Activated T-cell treated with anti-CD3 and anti-CD28 coated beads, Interleukin-2, amount 50 U/mL, for 72 hours (primary cell): ENCODE measurements around the gene CCDC170. TPM values are rescaled to one million over a fixed set of nuclear protein-coding genes. Genes with fewer than 3 reads are reported as not detected.
"Not testable (repeated sequence)": the region's sequence is repeated elsewhere in the genome, so short reads cannot be mapped to it uniquely, and the experiment has no call there.

Experiments used
- ATAC-seq, 2 donors: fragments of 150-1000 bp; cut with Tn5 transposase; replicated peaks in 1 of 2; 2 replicates each; pipeline ENCODE4 v1.10.0; 2021; ENCODE audit warnings: moderate library complexity in 2 of 2, mild to moderate bottlenecking in 1 of 2
- DNase-seq, 2 donors: peaks; one replicate each; pipeline ENCODE4 v3.0.0; 2021 to 2022; ENCODE audit warnings: mixed read lengths in 1 of 2
- H3K27ac Mint-ChIP-seq: one replicate; pipeline ENCODE4 v1.8.0; 2022; ENCODE audit warnings: mild to moderate bottlenecking, moderate library complexity, mixed read lengths
- H3K27me3 Mint-ChIP-seq: one replicate; pipeline ENCODE4 v1.8.0; 2022; ENCODE audit warnings: low read depth, mixed read lengths
- H3K36me3 Mint-ChIP-seq, 2 donors: one replicate each; pipeline ENCODE4 v1.8.0; 2022; ENCODE audit warnings: mixed read lengths in 2 of 2, mild to moderate bottlenecking in 1 of 2; ENCODE audit not compliant: insufficient read depth in 2 of 2
- H3K4me1 Mint-ChIP-seq: one replicate; pipeline ENCODE4 v1.8.0; 2022; ENCODE audit warnings: low read depth, mixed read lengths
- H3K4me3 Mint-ChIP-seq, 2 donors: one replicate each; pipeline ENCODE4 v1.8.0; 2022; ENCODE audit warnings: mild to moderate bottlenecking in 2 of 2, mixed read lengths in 2 of 2, moderate library complexity in 2 of 2
- H3K9me3 Mint-ChIP-seq, 2 donors: one replicate each; pipeline ENCODE4 v1.8.0; 2022; ENCODE audit warnings: mixed read lengths in 2 of 2
- total RNA-seq, 2 donors: library from RNA; stranded (reverse); gene quantifications; one replicate each; pipeline ENCODE4 v1.2.3, GENCODE V29; 2022

Gene CCDC170, protein sequence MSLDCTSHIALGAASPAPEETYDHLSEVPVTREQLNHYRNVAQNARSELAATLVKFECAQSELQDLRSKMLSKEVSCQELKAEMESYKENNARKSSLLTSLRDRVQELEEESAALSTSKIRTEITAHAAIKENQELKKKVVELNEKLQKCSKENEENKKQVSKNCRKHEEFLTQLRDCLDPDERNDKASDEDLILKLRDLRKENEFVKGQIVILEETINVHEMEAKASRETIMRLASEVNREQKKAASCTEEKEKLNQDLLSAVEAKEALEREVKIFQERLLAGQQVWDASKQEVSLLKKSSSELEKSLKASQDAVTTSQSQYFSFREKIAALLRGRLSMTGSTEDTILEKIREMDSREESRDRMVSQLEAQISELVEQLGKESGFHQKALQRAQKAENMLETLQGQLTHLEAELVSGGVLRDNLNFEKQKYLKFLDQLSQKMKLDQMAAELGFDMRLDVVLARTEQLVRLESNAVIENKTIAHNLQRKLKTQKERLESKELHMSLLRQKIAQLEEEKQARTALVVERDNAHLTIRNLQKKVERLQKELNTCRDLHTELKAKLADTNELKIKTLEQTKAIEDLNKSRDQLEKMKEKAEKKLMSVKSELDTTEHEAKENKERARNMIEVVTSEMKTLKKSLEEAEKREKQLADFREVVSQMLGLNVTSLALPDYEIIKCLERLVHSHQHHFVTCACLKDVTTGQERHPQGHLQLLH
- not detected for total RNA-seq

DNA sequence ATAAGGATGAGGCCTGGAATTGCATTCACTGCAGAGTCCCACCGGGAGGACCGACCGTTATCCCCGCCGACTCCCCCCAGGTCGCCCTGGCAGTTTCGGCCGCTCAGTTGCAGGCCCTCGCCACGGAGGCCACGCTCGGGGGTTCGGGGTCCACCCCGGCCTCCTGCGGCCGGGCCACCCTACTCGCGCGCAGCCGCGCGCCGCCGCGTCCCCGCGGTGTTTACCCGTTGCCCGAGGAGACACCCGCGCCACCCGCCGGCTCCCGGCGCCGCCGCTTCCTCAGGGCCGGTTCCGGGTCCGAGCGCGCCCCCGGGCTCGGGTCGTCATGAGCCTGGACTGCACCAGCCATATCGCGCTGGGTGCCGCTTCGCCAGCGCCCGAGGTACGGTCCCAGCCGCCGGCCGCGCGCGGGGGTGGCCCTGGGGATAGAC lies at the start of gene CCDC170:
Gene CCDC170 (plus strand): TSS at position 214 of the 431 bp plus-strand sequence. CDS start 112 bp downstream, at position 326.
- Mint-ChIP-seq H3K27me3 (peaks cover 52% of the 10 kb centered on the region), H3K36me3 (no peaks in the 10 kb centered on the region), H3K4me1 (peaks cover 22% of the 10 kb centered on the region), H3K27ac (no peak within 1 kb of the TSS), H3K4me3 (peak within 1 kb of the TSS; percentile 74 to 84), H3K9me3 (no peaks in the 10 kb centered on the region)
- peak; percentile 16 to 21 for DNase-seq
- peak; percentile 51 to 58 for ATAC-seq

DNA sequence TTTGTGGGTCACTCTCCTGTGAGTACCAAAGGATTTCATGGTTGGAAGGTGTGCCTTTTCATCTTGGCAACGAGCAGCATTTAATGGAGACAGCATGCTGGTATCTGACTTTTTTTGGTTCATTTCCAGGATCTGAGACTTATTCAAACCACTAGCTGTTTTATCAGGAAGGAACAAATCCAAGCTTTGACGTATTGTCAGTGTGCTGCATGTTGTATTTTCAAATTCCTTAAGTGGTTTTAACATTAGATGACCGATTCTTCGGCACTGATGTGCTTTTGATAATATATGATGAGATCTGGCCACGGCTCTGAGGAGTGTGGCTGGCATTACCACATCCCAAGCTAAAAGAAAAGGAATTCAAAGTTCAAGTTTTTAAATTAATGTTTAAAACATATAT lies 48.3 kb upstream of the CCDC170 start:
- Mint-ChIP-seq H3K4me1 (peaks cover 27% of the 10 kb centered on the region), H3K9me3 (no peaks in the 10 kb centered on the region), H3K27ac (no peak overlapping the region), H3K27me3 (no peaks in the 10 kb centered on the region), H3K36me3 (peaks cover 1 to 4% of the 10 kb centered on the region in 2 donors), H3K4me3 (no peak overlapping the region)
- no peak for DNase-seq
- no peak for ATAC-seq

DNA sequence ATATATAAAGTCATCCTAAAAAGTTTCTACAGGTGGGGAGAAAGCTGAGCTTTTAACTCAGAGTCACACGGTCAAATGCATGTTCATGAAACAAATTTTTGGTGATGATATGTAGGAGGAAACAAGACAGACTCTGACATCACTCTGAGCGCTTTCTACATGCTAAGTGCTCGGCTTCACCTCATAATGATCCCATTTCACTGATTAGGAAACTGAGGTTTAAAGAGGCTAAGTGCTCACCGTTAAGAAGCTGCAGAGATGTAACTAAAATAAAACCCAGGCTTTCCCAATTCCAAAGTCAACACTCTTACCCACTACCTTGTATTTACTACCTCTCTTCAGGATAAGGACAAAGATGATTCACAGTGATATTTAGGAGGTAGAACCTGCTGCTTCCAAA lies 46.6 kb upstream of the CCDC170 start:
- H3K4me3 Mint-ChIP-seq = no peak overlapping the region
- no peaks in the 10 kb centered on the region for H3K9me3 Mint-ChIP-seq
- H3K27me3 Mint-ChIP-seq = no peaks in the 10 kb centered on the region
- peaks cover 1 to 9% of the 10 kb centered on the region in 2 donors for H3K36me3 Mint-ChIP-seq
- DNase-seq = no peak
- peaks cover 37% of the 10 kb centered on the region for H3K4me1 Mint-ChIP-seq
- no peak for ATAC-seq
- no peak overlapping the region for H3K27ac Mint-ChIP-seq

DNA sequence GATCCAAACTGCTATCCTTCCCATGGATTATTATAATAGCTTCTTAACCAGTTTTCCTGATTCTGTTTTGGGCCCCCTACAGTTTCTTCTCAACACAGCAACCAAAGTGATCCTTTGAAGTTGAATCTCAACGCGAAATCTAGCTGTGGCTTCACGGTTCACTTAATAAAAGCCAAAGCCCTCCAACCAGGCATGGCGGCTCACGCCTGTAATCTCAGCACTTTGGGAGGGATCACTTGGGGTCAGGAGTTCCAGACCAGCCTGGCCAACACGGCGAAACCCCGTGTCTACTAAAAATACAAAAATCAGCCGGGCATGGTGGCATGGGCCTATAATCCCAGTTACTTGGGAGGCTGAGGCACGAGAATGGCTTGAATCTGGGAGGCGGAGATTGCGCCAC lies 45.2 kb upstream of the CCDC170 start:
- peaks cover 0 to 9% of the 10 kb centered on the region in 2 donors for H3K36me3 Mint-ChIP-seq
- no peaks in the 10 kb centered on the region for H3K9me3 Mint-ChIP-seq
- no peak overlapping the region for H3K27ac Mint-ChIP-seq
- no peak overlapping the region for H3K4me3 Mint-ChIP-seq
- DNase-seq = no peak
- H3K27me3 Mint-ChIP-seq = no peaks in the 10 kb centered on the region
- no peak for ATAC-seq
- H3K4me1 Mint-ChIP-seq = peaks cover 38% of the 10 kb centered on the region

DNA sequence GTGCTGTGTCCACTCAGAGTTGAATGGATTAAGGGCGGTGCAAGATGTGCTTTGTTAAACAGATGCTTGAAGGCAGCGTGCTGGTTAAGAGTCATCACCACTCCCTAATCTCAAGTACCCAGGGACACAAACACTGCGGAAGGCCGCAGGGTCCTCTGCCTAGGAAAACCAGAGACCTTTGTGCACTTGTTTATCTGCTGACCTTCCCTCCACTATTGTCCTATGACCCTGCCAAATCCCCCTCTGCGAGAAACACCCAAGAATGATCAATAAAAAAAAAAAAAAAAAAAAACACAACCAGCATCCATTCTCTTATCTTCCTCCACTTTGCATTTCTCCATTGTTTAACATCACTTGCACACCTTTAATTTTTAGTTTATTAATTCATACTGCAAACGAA lies 42.9 kb upstream of the CCDC170 start:
- peak overlapping the region; percentile 87 to 98 for H3K4me3 Mint-ChIP-seq
- peaks cover 45% of the 10 kb centered on the region for H3K4me1 Mint-ChIP-seq
- H3K36me3 Mint-ChIP-seq, H3K9me3 Mint-ChIP-seq, H3K27me3 Mint-ChIP-seq, ATAC-seq, DNase-seq: not testable (repeated sequence)
- peak overlapping the region; percentile 92 for H3K27ac Mint-ChIP-seq

DNA sequence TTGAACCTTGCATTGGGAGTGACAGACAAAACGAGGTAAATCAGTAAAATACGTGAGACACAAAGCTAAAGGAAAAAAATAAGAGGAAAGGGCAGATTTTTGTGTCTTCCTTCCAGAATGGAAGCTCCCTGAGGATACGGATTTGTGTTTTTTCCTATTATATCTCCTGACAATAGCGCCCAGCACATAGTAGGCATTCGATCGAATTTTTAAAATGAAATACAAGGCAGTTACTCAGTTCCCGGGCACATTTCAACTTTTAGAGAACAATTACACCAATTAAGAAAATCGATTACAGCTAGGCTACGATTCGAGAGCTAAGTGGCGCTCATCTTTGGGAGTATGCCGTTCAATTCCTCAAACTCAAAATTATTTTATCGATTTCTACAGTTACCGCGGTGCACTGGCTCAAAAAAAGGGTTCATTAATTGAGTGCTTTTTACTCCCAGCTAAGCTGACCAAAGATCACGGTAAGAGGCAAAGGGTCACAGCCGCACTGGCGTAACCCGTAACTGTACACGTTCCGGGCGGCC lies 42.3 kb upstream of the CCDC170 start:
- Mint-ChIP-seq H3K9me3 (no peaks in the 10 kb centered on the region), H3K4me1 (peaks cover 45% of the 10 kb centered on the region), H3K4me3 (peak overlapping the region; percentile 87 to 98), H3K27ac (peak overlapping the region; percentile 92), H3K27me3 (no peaks in the 10 kb centered on the region), H3K36me3 (peaks cover 0 to 7% of the 10 kb centered on the region in 2 donors)
- no peak for DNase-seq
- no peak for ATAC-seq

DNA sequence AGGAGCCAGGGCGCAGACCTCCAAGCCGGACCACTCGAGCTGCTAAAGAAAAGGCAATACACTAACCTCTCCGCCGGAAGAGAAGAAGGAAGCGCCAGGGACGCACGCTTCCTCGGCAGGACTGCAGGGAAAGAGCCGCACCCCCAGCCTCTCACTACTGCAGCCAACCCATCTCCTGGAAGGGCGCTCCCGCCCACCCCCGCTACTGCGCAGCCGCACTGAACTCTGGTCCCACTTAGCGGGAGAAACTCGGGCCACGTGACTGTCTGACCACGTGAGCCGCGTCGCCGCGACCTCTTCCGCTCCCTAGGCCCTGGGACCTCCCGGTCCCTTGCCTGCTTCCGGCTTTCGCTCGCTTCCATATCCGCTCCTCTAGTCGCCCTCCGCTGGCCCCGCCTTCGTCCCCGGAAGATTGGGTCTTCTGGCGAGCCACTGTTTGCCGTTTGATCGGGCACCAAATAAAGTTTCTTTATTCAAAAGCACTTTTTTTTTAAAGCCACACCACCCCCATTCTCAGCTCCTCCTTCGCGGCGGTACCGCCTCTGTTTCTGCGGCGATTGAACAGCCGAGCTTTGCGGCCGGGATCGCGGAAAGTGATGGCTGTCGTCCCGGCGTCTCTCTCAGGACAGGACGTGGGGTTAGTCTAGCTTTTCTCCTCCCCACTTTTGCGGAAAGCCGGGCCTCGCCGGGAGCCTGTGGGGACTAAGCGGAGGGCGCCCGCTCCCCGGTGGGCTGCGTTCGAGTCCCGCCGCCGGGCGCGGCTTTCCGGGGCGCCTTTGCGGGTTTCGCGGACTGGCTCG lies 41.7 kb upstream of the CCDC170 start, which contains the start of gene RMND1:
Gene RMND1 (minus strand): TSS at position 177 of the 800 bp plus-strand sequence. CDS start 6,315 bp downstream, outside the sequence.
- peak; percentile 98 to 99 for ATAC-seq
- Mint-ChIP-seq H3K4me1 (peaks cover 45% of the 10 kb centered on the region), H3K27ac (peak within 1 kb of the TSS; percentile 92), H3K36me3 (peaks cover 0 to 8% of the 10 kb centered on the region in 2 donors), H3K9me3 (no peaks in the 10 kb centered on the region), H3K27me3 (no peaks in the 10 kb centered on the region), H3K4me3 (peak within 1 kb of the TSS; percentile 87 to 98)
- peak; percentile 99 to 100 for DNase-seq

DNA sequence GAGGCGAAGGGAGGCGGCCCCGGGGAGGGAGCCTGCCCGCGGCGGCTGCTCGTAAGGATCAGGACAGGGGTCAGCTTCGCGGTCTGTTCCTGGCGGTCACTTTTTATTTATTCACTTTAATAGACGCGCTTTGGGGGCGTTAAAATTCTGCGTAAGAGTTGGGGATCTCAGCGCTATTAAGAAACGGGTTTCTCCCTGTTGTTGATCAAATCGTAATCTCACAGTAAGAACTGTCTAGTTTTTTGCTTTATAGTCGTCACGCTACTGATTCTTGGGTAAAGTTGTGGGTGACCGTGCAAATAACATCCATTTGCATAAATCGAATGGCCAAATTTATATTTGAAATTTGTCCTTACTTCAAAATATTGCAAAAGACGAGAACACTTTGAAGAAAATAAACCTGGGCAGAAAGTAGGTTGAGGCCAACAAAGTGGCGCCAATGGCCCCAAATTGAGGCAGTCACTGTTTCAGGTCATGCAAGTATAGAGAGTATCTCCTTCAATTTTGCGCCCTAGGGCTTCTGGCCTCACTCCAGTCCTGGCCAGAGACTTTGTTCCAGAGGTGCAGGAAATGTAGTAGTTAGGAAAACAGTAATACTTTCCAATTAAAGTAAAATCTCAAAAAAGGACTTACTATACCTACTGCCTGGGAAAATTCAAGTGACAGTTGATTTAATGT lies 40.9 kb upstream of the CCDC170 start:
- peaks cover 40% of the 10 kb centered on the region for H3K4me1 Mint-ChIP-seq
- DNase-seq (peak in 1 of 2 donors; percentile 7), ATAC-seq (no peak)
- H3K27ac Mint-ChIP-seq = peak overlapping the region; percentile 92
- no peaks in the 10 kb centered on the region for H3K9me3 Mint-ChIP-seq
- no peaks in the 10 kb centered on the region for H3K27me3 Mint-ChIP-seq
- peak overlapping the region; percentile 87 to 98 for H3K4me3 Mint-ChIP-seq
- peaks cover 2 to 9% of the 10 kb centered on the region in 2 donors for H3K36me3 Mint-ChIP-seq

DNA sequence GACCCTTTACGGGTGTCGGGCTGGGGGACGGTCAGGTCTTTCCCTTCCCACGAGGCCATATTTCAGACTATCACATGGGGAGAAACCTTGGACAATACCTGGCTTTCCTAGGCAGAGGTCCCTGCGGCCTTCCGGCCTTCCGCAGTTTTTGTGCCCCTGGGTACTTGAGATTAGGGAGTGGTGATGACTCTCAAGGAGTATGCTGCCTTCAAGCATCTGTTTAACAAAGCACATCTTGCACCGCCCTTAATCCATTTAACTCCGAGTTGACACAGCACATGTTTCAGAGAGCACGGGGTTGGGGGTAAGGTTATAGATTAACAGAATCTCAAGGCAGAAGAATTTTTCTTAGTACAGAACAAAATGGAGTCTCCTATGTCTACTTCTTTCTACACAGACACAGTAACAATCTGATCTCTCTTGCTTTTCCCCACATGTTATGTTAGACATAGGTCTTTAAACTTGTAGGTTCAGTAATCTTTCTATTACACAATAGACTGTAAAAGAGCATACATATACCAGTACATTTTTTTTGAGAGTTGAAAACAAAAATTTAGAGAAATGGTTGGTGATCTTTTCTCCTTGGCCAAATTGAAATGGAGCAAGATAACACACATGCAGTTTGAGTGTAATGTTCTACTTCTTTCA lies 37.9 kb upstream of the CCDC170 start:
- H3K27me3 Mint-ChIP-seq, H3K9me3 Mint-ChIP-seq, H3K27ac Mint-ChIP-seq, H3K36me3 Mint-ChIP-seq, DNase-seq, ATAC-seq, H3K4me3 Mint-ChIP-seq: not testable (repeated sequence)
- H3K4me1 Mint-ChIP-seq = peaks cover 30% of the 10 kb centered on the region

DNA sequence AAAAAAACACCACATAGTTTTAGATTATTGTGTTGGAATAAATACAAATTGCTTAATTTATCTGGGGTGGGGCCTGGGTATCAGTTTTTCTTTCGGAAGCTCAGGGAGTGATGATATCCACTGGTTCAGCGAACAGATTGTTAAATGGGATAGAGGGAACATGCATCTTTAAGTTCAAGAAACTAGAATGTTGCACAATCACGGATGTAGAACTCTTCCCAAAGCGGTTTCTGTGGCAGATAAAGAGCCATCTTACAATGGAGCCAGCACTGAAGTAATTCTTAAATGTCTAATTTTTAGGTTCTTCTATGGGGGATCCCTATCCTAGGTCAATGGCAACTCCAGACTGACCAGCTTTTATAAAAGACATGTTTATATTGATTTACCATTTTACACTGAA lies 32.1 kb upstream of the CCDC170 start:
- peaks cover 6% of the 10 kb centered on the region for H3K4me1 Mint-ChIP-seq
- no peaks in the 10 kb centered on the region for H3K27me3 Mint-ChIP-seq
- no peak overlapping the region for H3K27ac Mint-ChIP-seq
- ATAC-seq = no peak
- peaks cover 6 to 10% of the 10 kb centered on the region in 2 donors for H3K36me3 Mint-ChIP-seq
- H3K9me3 Mint-ChIP-seq = no peaks in the 10 kb centered on the region
- no peak for DNase-seq
- no peak overlapping the region for H3K4me3 Mint-ChIP-seq

DNA sequence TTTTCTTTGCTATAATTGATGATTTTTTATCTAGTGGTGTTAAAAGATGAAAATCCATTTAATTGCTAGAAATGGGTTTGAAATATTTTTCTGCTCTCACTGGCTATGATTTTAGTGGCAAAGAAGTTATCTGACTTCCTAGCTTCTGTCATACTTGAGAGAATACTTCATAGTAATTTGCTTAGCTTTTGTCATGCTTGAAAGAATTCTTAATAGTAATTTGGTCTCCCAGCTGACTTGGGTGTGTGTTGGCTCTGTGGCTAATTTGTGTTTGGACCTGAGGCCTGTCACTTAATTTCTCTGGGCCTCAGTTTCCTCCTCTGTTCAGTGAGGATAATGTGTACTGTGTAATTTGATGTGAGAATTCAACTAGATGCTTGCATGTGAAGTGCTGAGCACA lies 29.1 kb upstream of the CCDC170 start:
- peaks cover 4% of the 10 kb centered on the region for H3K4me1 Mint-ChIP-seq
- no peak for ATAC-seq
- DNase-seq = no peak
- H3K9me3 Mint-ChIP-seq = no peaks in the 10 kb centered on the region
- no peak overlapping the region for H3K4me3 Mint-ChIP-seq
- peaks cover 4 to 12% of the 10 kb centered on the region in 2 donors for H3K36me3 Mint-ChIP-seq
- no peak overlapping the region for H3K27ac Mint-ChIP-seq
- no peaks in the 10 kb centered on the region for H3K27me3 Mint-ChIP-seq
